ENCODE results near the gene S100A5.
A peak's percentile ranks its signal among the peaks of the same experiment; 100 is the strongest.

S100A5 gene

DNA sequence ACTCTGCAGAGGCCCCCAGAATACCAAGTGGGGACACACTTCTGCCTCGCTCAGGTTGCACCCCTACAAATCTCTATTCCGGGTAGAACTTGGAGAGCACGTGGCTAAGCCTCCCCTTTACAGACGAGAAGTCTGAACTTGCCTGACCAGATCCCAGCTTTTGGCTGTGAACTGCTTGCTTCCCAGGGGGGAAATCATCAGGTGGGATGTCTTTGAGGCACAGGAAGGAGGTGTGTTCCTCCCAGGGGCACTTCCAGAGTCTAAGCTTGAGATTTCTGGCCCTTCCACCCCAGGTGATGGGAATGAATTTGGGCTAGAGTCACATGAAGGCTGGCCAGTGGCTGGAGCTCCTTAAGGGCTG lies 9.6 kb upstream of the S100A5 start:
- DNase-seq, result no peak
- in situ Hi-C loops (cut with MboI; ENCODE audit: low pct_unique_long_range_greater_than_20kb, low sequenced_read_pairs), result no loop called here

- in situ Hi-C loops (cut with MboI; ENCODE audit: low pct_unique_long_range_greater_than_20kb, low sequenced_read_pairs), result loop anchor here (25.0 kb wide), 1 partner anchor 412 kb away; the partner anchor contains the start of genes CREB3L4, CRTC2 and SLC39A1
These were observed 9.1 kb upstream of the S100A5 start for GRCh38 chr1:153549741-153550397.

GRCh38 chr1:153548722-153549688 lies 8.3 kb upstream of the S100A5 start, which contains the start of gene S100A3:
Gene S100A3 (minus strand): TSS chr1:153549258. CDS start chr1:153548485, 773 bp downstream.
- in situ Hi-C loops (cut with MboI; ENCODE audit: low pct_unique_long_range_greater_than_20kb, low sequenced_read_pairs), result loop anchor here (25.0 kb wide), 1 partner anchor 413 kb away; the partner anchor contains the start of genes CREB3L4, CRTC2 and SLC39A1
- DNase-seq, result no peak

More at GRCh38 chr1:153549741-153550397, 9.1 kb upstream of the S100A5 start:
- no peak for DNase-seq

GRCh38 chr1:153547560-153548551 lies 7.1 kb upstream of the S100A5 start:
- in situ Hi-C loops (cut with MboI; ENCODE audit: low pct_unique_long_range_greater_than_20kb, low sequenced_read_pairs), result loop anchor here (25.0 kb wide), 1 partner anchor 414 kb away; the partner anchor contains the start of genes CREB3L4, CRTC2 and SLC39A1
- DNase-seq, result peak; percentile 28

DNA sequence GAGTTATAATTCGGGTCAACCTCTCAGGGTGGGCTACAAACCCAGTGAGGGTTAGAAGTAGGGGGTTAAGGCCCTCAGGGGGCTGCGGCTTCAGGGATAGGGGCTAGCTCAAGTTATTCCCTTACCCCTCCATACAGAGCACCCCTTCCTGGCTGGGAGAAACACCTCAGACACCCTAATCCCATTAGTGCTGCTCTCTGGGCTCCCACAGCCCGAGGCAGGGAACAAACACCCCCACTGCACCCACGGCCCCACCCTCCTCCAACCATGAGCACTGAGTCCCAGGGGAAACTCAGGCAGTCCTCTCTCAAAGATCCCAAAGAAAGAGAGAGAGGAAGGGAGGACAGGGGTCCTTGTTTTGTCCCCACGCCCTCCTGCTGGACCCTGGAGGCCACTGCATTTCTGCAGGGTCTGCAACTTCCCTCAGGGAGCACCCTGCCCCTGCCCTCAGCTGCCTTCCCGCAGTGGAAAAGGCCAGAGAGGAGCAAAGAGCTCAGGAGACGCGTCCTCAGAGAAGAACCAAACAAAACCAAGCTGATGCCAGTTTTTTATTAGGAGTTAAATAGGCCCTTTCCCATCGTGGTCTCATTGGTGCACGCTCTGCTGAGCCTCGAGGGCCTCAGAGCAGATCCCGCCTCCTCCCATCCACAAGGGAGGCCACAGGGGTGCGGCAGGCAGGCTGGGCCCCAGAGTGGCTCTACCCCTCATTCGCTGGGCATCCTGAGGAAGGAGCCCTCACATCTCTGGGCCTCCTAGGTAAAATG lies 6.2 kb upstream of the S100A5 start:
- no peak for DNase-seq
- in situ Hi-C loops (cut with MboI; ENCODE audit: low pct_unique_long_range_greater_than_20kb, low sequenced_read_pairs), result loop anchor here (25.0 kb wide), 1 partner anchor 415 kb away; the partner anchor contains the start of genes CREB3L4, CRTC2 and SLC39A1

GRCh38 chr1:153546371-153546770 lies 5.6 kb upstream of the S100A5 start:
- no peak for DNase-seq
- in situ Hi-C loops (cut with MboI; ENCODE audit: low pct_unique_long_range_greater_than_20kb, low sequenced_read_pairs), result loop anchor here (25.0 kb wide), 1 partner anchor 416 kb away; the partner anchor contains the start of genes CREB3L4, CRTC2 and SLC39A1

- DNase-seq, result peak; percentile 98
These were observed 4.6 kb upstream of the S100A5 start, which contains the start of gene S100A4 for GRCh38 chr1:153545067-153546055. Gene S100A4 (minus strand): TSS chr1:153545806. CDS start chr1:153544794, 1,012 bp downstream.

DNA sequence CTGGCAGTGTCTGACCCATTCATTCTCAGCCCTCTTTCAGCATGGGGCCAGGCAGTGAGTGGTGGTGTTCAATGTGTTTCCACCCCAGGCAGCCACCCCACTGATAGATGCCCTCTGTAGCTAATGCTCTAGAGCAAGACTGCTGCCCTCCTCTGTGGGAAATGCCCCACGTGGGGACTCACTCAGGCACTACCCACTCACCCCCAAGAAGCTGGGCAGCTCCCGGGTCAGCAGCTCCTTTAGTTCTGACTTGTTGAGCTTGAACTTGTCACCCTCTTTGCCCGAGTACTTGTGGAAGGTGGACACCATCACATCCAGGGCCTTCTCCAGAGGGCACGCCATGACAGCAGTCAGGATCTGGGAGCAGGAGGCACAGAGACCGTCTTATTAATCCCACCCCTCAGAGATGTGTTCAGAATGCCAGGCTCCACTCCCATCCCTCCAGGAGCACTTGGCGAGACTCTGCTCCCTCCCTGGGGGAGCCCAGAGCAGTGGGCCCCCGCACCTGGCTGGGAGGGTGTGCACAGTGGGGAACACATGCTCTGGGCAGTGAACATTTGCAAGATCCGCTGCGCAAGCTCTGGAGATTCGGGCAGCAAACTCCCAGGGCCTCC lies 3.8 kb upstream of the S100A5 start:
- no peak for DNase-seq
- in situ Hi-C loops (cut with MboI; ENCODE audit: low pct_unique_long_range_greater_than_20kb, low sequenced_read_pairs), result loop anchor here (25.0 kb wide), 1 partner anchor 418 kb away; the partner anchor contains the start of genes CREB3L4, CRTC2 and SLC39A1

More at GRCh38 chr1:153545067-153546055, 4.6 kb upstream of the S100A5 start, which contains the start of gene S100A4:
- in situ Hi-C loops (cut with MboI; ENCODE audit: low pct_unique_long_range_greater_than_20kb, low sequenced_read_pairs), result loop anchor here (25.0 kb wide), 1 partner anchor 417 kb away; the partner anchor contains the start of genes CREB3L4, CRTC2 and SLC39A1

GRCh38 chr1:153543736-153544135 lies 3.0 kb upstream of the S100A5 start:
- in situ Hi-C loops (cut with MboI; ENCODE audit: low pct_unique_long_range_greater_than_20kb, low sequenced_read_pairs), result loop anchor here (25.0 kb wide), 1 partner anchor 419 kb away; the partner anchor contains the start of genes CREB3L4, CRTC2 and SLC39A1
- no peak for DNase-seq

DNA sequence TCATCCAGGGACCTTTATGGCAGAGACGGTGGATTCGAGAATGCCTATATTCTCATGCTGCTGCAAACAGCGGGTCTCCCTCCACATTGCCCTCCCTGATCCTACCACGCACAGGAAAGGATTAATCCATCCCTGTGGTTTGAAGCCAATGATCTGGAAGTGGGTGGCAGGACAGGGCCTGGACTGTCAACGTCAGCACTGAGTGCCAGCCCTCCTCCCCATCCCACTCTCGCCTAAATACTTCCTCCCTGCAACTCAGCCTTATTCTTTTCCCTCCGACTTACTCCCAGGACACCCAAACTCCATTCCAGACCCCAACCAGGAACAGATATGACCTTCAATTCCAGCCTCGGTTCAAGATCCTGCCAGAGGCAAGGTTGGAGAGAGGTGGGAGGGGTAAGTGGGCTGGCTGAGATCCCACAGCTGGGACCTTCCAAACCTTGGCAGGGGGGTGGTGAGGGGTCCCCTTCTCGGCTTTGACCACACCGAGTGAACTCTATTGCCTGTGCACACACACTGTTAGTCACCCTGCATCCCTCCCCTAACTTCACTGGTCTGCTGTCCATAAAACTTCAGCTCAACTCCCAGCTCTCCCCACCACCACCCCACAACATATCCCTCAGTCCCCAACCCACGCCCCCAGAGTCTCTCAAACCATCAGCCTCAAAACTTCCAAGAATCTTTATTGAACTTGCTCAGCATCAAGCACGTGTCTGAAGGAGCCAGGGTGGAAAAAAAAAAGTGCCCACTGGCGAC lies 2.4 kb upstream of the S100A5 start:
- DNase-seq, result no peak
- in situ Hi-C loops (cut with MboI; ENCODE audit: low pct_unique_long_range_greater_than_20kb, low sequenced_read_pairs), result loop anchor here (25.0 kb wide), 1 partner anchor 419 kb away; the partner anchor contains the start of genes CREB3L4, CRTC2 and SLC39A1

- no peak for DNase-seq
- in situ Hi-C loops (cut with MboI; ENCODE audit: low pct_unique_long_range_greater_than_20kb, low sequenced_read_pairs), result loop anchor here (25.0 kb wide), 1 partner anchor 420 kb away; the partner anchor contains the start of genes CREB3L4, CRTC2 and SLC39A1
These were observed 1.2 kb upstream of the S100A5 start for GRCh38 chr1:153541641-153542590.

DNA sequence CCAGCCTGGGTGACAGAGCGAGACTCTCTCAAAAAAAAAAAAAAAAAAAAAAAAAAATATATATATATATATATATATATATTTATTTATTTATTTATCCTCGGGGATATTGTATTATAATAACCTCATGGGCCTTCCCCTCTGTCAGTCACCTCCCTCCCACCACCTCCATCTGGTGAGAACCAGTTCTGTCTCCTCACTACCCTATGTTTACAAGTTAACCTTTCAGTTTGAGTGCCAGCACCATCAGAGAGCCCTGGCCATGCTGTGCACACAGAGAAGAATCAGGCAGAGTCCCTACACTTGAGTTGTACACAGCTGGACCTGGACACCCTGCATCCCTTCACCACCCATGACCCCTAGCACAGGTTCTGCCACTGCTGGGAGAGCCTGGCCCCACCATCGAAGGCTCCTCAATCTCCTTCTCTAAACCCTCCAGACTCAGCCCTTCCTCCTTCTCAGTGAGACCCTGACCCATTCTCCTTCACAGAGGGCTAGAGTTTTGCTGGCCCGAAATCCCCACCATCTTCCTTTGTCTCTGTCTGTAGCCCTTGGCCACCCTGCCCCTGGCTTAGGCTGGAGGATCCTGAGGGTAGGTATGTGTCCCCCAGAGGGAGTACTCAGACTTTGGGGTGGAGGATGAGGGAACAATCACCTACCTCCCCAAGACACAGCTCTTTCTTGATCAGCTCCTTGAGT lies 1.2 kb downstream of the S100A5 start:
- no peak for DNase-seq
- in situ Hi-C loops (cut with MboI; ENCODE audit: low pct_unique_long_range_greater_than_20kb, low sequenced_read_pairs), result loop anchor here (25.0 kb wide), 1 partner anchor 423 kb away; the partner anchor contains the start of genes CREB3L4, CRTC2 and SLC39A1

DNA sequence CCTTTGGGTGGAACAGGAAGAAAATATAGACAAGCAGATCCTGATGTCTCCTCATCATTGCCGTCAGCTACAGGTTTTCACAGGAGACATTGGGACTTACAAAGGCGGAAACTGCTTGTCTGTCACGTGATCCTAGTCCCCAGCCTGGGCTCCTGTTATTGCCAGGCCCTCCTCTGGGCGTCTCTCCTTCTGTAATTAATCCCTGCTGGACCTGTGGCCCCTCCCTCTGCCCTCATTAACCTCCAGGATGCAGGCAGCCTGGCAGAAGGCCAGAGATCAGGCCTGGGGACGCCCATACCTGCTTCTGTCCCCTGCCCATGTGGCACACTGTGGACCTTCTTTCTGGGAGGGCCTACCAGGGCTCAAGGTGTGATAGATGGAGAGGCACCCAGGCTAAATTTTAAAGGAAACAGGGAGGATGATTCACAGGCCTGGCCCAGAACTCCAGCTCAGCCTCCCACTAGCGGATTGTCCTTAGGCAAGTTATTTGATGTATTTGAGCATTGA lies 2.4 kb downstream of the S100A5 start:
- DNase-seq, result no peak
- in situ Hi-C loops (cut with MboI; ENCODE audit: low pct_unique_long_range_greater_than_20kb, low sequenced_read_pairs), result loop anchor here (25.0 kb wide), 1 partner anchor 424 kb away; the partner anchor contains the start of genes CREB3L4, CRTC2 and SLC39A1
